Measurements from ENCODE around the gene AGTRAP.

AGTRAP gene

GRCh38 chr1:11795238-11795890 lies 59.4 kb downstream of the AGTRAP start:
- in situ Hi-C loops (cut with MboI; ENCODE audit: low sequenced_read_pairs) = no loop called here

- in situ Hi-C loops (cut with MboI; ENCODE audit: low sequenced_read_pairs) = no loop called here
These were observed 60.3 kb downstream of the AGTRAP start for GRCh38 chr1:11796036-11796828.

DNA sequence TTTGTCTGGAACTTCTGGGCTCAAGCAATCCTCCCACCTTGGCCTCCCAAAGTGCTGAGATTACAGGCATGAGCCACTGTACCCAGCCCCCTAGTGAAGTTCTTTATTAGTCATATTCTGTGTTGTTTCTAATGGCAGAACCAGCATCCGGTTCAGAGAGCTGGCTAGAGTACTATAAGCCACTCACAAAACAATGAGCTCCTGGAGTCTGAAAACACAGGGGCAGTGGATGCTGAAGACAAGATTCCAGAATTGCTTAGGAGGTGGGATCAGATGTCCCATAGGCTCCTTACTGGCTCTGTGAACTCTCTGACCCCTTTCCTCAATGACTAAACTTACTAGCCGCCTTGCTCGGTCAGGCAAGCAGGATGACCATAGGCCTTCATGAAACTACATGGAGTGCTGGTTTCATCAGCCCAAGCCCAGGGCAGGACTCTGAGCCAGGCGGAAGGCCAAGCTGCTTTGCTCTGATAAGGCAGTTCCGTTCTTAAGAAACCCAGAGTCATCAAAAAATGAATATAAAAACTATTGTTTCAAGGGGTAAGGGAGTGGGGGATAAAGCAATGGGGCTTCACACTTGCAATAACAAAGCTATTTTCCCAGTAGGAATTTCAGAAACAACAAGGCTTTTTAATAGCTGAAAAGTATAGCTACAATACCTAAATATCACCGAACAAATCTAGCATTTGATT lies 61.7 kb downstream of the AGTRAP start:
- in situ Hi-C loops (cut with MboI; ENCODE audit: low sequenced_read_pairs) = no loop called here

- in situ Hi-C loops (cut with MboI; ENCODE audit: low sequenced_read_pairs) = no loop called here
These were observed 63.2 kb downstream of the AGTRAP start for GRCh38 chr1:11799099-11799498.

DNA sequence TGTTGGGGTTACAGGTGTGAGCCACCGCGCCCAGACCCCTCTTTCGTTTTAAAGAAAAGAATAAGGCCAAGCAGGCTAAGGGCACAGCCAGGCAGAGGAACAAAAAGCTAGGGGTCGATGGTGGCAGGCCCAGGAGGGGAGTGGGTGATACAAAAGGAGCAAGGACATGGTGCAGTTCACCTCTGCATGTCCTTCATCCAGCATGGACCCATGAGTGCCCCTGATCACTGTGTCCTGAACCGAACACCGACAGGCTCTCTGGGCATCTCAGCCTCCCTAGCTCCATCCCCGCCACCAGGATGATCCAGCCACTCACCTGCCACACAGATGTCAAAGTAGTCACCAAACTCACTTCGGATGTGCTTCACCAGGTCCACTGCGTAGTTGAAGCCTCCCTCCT lies 64.0 kb downstream of the AGTRAP start:
- in situ Hi-C loops (cut with MboI; ENCODE audit: low sequenced_read_pairs) = no loop called here

DNA sequence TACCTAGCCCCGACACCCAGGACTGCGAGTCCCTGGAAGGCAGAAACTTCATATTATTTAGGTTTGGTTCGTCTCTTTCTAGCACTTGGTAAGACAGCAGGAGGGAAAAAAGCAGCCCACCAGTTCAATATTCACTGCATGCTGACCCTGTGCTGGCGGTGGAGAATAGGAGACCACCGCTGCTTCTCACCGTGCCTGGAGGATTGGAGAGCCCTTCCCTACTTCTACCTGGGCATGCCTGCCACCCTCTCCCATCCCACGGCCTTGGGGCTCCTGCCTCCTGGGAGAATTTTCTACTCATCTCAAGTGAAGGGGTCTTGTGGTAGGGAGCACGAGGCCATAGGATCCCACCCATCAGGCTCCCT lies 64.4 kb downstream of the AGTRAP start:
- in situ Hi-C loops (cut with MboI; ENCODE audit: low sequenced_read_pairs) = no loop called here

Measured in hTERT RPE-1 (cell line).